ENCODE data around the gene CABLES1.
"Not testable (repeated sequence)": the region's sequence is repeated elsewhere in the genome, so short reads cannot be mapped to it uniquely, and the experiment has no call there.

The CABLES1 gene

GRCh38 chr18:23283916-23284430, 148.7 kb downstream of the CABLES1 start:
- Histone ChIP-seq H3K4me3 (ENCODE audit: insufficient read depth in 1 of 2, low read depth in 1 of 2, low read length in 2 of 2) (no peak overlapping the region), H3K23ac (ENCODE audit: low read length in 2 of 2) (no peak overlapping the region), H2AK5ac (ENCODE audit: low read length, severe bottlenecking) (no peak overlapping the region), H3K9ac (ENCODE audit: low read length) (no peak overlapping the region), H3K27ac (ENCODE audit: low read length, poor library complexity, severe bottlenecking) (no peak overlapping the region), H3K4ac (ENCODE audit: low read depth in 1 of 2, low read length in 2 of 2) (no peak overlapping the region), H3K79me1 (replicated peaks; ENCODE audit: low read length, poor library complexity, severe bottlenecking) (no peaks in the 10 kb centered on the region), H3K36me3 (ENCODE audit: control insufficient read depth in 1 of 2, insufficient read depth in 2 of 2, low read depth in 1 of 2, low read length in 2 of 2) (peaks cover 0 to 2% of the 10 kb centered on the region in 2 experiments), H4K91ac (ENCODE audit: low read length) (no peak overlapping the region), H3K4me1 (ENCODE audit: control insufficient read depth, insufficient read depth, low read depth, low read length) (peaks cover 18% of the 10 kb centered on the region), H4K8ac (ENCODE audit: low read length) (no peak overlapping the region), H3K14ac (ENCODE audit: low read length in 2 of 2) (no peak overlapping the region), H2AFZ (ENCODE audit: low read depth, low read length) (no peak overlapping the region), H3K4me2 (ENCODE audit: low read length, poor library complexity, severe bottlenecking) (no peak overlapping the region), H3K18ac (ENCODE audit: low read depth in 1 of 2, low read length in 2 of 2) (no peak overlapping the region), H2BK12ac (ENCODE audit: low read length in 2 of 2) (no peak overlapping the region), H3K9me3 (ENCODE audit: control insufficient read depth, low read length) (no peaks in the 10 kb centered on the region), H2BK15ac (ENCODE audit: low read depth, poor library complexity, severe bottlenecking) (no peak overlapping the region), H2BK120ac (ENCODE audit: low read depth, low read length) (no peak overlapping the region), H3K27me3 (ENCODE audit: control insufficient read depth in 1 of 2, insufficient read depth in 1 of 2, low read length in 2 of 2) (no peaks in the 10 kb centered on the region), H2BK5ac (ENCODE audit: low read depth, low read length, poor library complexity, severe bottlenecking) (no peak overlapping the region)
- 49% methylated on average over 2 of the region's 2 CpGs for WGBS
- DNase-seq = peak; percentile 43

- no peak overlapping the region for H3K4ac ChIP-seq (ENCODE audit: low read depth in 1 of 2, low read length in 2 of 2)
Observed at GRCh38 chr18:23284629-23285028, 149.3 kb downstream of the CABLES1 start.

GRCh38 chr18:23285581-23285980, 150.3 kb downstream of the CABLES1 start:
- not testable (repeated sequence) for DNase-seq; H3K36me3 ChIP-seq (ENCODE audit: control insufficient read depth in 1 of 2, insufficient read depth in 2 of 2, low read depth in 1 of 2, low read length in 2 of 2); H3K4me3 ChIP-seq (ENCODE audit: insufficient read depth in 1 of 2, low read depth in 1 of 2, low read length in 2 of 2); H3K79me1 ChIP-seq (replicated peaks; ENCODE audit: low read length, poor library complexity, severe bottlenecking); H3K23ac ChIP-seq (ENCODE audit: low read length in 2 of 2); H3K4ac ChIP-seq (ENCODE audit: low read depth in 1 of 2, low read length in 2 of 2); H4K8ac ChIP-seq (ENCODE audit: low read length); H3K9ac ChIP-seq (ENCODE audit: low read length); H4K91ac ChIP-seq (ENCODE audit: low read length); H2BK15ac ChIP-seq (ENCODE audit: low read depth, poor library complexity, severe bottlenecking); H2BK5ac ChIP-seq (ENCODE audit: low read depth, low read length, poor library complexity, severe bottlenecking); H3K14ac ChIP-seq (ENCODE audit: low read length in 2 of 2); H2BK120ac ChIP-seq (ENCODE audit: low read depth, low read length); H3K18ac ChIP-seq (ENCODE audit: low read depth in 1 of 2, low read length in 2 of 2); H3K4me2 ChIP-seq (ENCODE audit: low read length, poor library complexity, severe bottlenecking); H2AFZ ChIP-seq (ENCODE audit: low read depth, low read length); H3K9me3 ChIP-seq (ENCODE audit: control insufficient read depth, low read length); H2AK5ac ChIP-seq (ENCODE audit: low read length, severe bottlenecking); H3K27me3 ChIP-seq (ENCODE audit: control insufficient read depth in 1 of 2, insufficient read depth in 1 of 2, low read length in 2 of 2); H3K27ac ChIP-seq (ENCODE audit: low read length, poor library complexity, severe bottlenecking)
- peaks cover 17% of the 10 kb centered on the region for H3K4me1 ChIP-seq (ENCODE audit: control insufficient read depth, insufficient read depth, low read depth, low read length)
- H2BK12ac ChIP-seq (ENCODE audit: low read length in 2 of 2) = peak overlapping the region in 1 of 2 experiments; percentile 31
- 70% methylated on average over 12 of the region's 12 CpGs for WGBS

More at GRCh38 chr18:23284629-23285028, 149.3 kb downstream of the CABLES1 start:
- Histone ChIP-seq H2BK15ac (ENCODE audit: low read depth, poor library complexity, severe bottlenecking) (no peak overlapping the region), H3K4me3 (ENCODE audit: insufficient read depth in 1 of 2, low read depth in 1 of 2, low read length in 2 of 2) (no peak overlapping the region), H3K9ac (ENCODE audit: low read length) (no peak overlapping the region), H3K14ac (ENCODE audit: low read length in 2 of 2) (no peak overlapping the region), H2AK5ac (ENCODE audit: low read length, severe bottlenecking) (peak overlapping the region; percentile 71), H2AFZ (ENCODE audit: low read depth, low read length) (no peak overlapping the region), H4K91ac (ENCODE audit: low read length) (peak overlapping the region; percentile 92), H2BK5ac (ENCODE audit: low read depth, low read length, poor library complexity, severe bottlenecking) (peak overlapping the region; percentile 3), H3K4me1 (ENCODE audit: control insufficient read depth, insufficient read depth, low read depth, low read length) (peaks cover 18% of the 10 kb centered on the region), H4K8ac (ENCODE audit: low read length) (no peak overlapping the region), H3K4me2 (ENCODE audit: low read length, poor library complexity, severe bottlenecking) (no peak overlapping the region), H3K18ac (ENCODE audit: low read depth in 1 of 2, low read length in 2 of 2) (peak overlapping the region; percentile 13 to 19), H3K79me1 (replicated peaks; ENCODE audit: low read length, poor library complexity, severe bottlenecking) (no peaks in the 10 kb centered on the region), H3K27me3 (ENCODE audit: control insufficient read depth in 1 of 2, insufficient read depth in 1 of 2, low read length in 2 of 2) (no peaks in the 10 kb centered on the region), H3K36me3 (ENCODE audit: control insufficient read depth in 1 of 2, insufficient read depth in 2 of 2, low read depth in 1 of 2, low read length in 2 of 2) (peaks cover 0 to 2% of the 10 kb centered on the region in 2 experiments), H3K27ac (ENCODE audit: low read length, poor library complexity, severe bottlenecking) (no peak overlapping the region), H2BK120ac (ENCODE audit: low read depth, low read length) (no peak overlapping the region), H3K23ac (ENCODE audit: low read length in 2 of 2) (no peak overlapping the region), H2BK12ac (ENCODE audit: low read length in 2 of 2) (peak overlapping the region in 1 of 2 experiments; percentile 27), H3K9me3 (ENCODE audit: control insufficient read depth, low read length) (no peaks in the 10 kb centered on the region)
- no peak for DNase-seq
- WGBS = 95% methylated on average over 2 of the region's 2 CpGs

- Histone ChIP-seq H3K27me3 (ENCODE audit: control insufficient read depth in 1 of 2, insufficient read depth in 1 of 2, low read length in 2 of 2) (no peaks in the 10 kb centered on the region), H3K23ac (ENCODE audit: low read length in 2 of 2) (peak overlapping the region in 1 of 2 experiments; percentile 9), H4K91ac (ENCODE audit: low read length) (peak overlapping the region; percentile 57), H3K27ac (ENCODE audit: low read length, poor library complexity, severe bottlenecking) (no peak overlapping the region), H3K18ac (ENCODE audit: low read depth in 1 of 2, low read length in 2 of 2) (peak overlapping the region in 1 of 2 experiments; percentile 75), H3K4ac (ENCODE audit: low read depth in 1 of 2, low read length in 2 of 2) (no peak overlapping the region), H3K4me3 (ENCODE audit: insufficient read depth in 1 of 2, low read depth in 1 of 2, low read length in 2 of 2) (no peak overlapping the region), H3K14ac (ENCODE audit: low read length in 2 of 2) (no peak overlapping the region), H3K4me2 (ENCODE audit: low read length, poor library complexity, severe bottlenecking) (no peak overlapping the region), H2BK15ac (ENCODE audit: low read depth, poor library complexity, severe bottlenecking) (no peak overlapping the region), H3K79me1 (replicated peaks; ENCODE audit: low read length, poor library complexity, severe bottlenecking) (no peaks in the 10 kb centered on the region), H3K9me3 (ENCODE audit: control insufficient read depth, low read length) (no peaks in the 10 kb centered on the region), H4K8ac (ENCODE audit: low read length) (no peak overlapping the region), H2AK5ac (ENCODE audit: low read length, severe bottlenecking) (peak overlapping the region; percentile 23), H2BK5ac (ENCODE audit: low read depth, low read length, poor library complexity, severe bottlenecking) (no peak overlapping the region), H3K9ac (ENCODE audit: low read length) (no peak overlapping the region), H3K36me3 (ENCODE audit: control insufficient read depth in 1 of 2, insufficient read depth in 2 of 2, low read depth in 1 of 2, low read length in 2 of 2) (peaks cover under 1 to 5% of the 10 kb centered on the region in 2 experiments), H2BK12ac (ENCODE audit: low read length in 2 of 2) (peak overlapping the region in 1 of 2 experiments; percentile 91), H3K4me1 (ENCODE audit: control insufficient read depth, insufficient read depth, low read depth, low read length) (peaks cover 4% of the 10 kb centered on the region), H2BK120ac (ENCODE audit: low read depth, low read length) (no peak overlapping the region), H2AFZ (ENCODE audit: low read depth, low read length) (no peak overlapping the region)
- no peak for DNase-seq
- 93% methylated on average over 4 of the region's 4 CpGs for WGBS
Observed at GRCh38 chr18:23291456-23292205, 156.3 kb downstream of the CABLES1 start.

All from mesenchymal stem cell (in vitro differentiated cells and primary cell).